ENCODE results near the gene THADA.
A peak's percentile ranks its signal among the peaks of the same experiment; 100 is the strongest.
"Not testable (repeated sequence)": the region's sequence is repeated elsewhere in the genome, so short reads cannot be mapped to it uniquely, and the experiment has no call there.

Gene THADA

GRCh38 chr2:43313642-43314017, 282.2 kb downstream of the THADA start:
- no peak for DNase-seq

GRCh38 chr2:43312755-43313641, 282.8 kb downstream of the THADA start:
- DNase-seq: peak in 1 of 2 experiments; percentile 5

GRCh38 chr2:43311276-43311675, 284.6 kb downstream of the THADA start:
- DNase-seq: no peak

- no peak for DNase-seq
These were observed 285.9 kb downstream of the THADA start for GRCh38 chr2:43309935-43310334.

GRCh38 chr2:43307973-43308372, 287.9 kb downstream of the THADA start:
- no peak for DNase-seq

GRCh38 chr2:43307046-43307445, 288.8 kb downstream of the THADA start:
- no peak for DNase-seq

GRCh38 chr2:43306197-43306596, 289.6 kb downstream of the THADA start:
- DNase-seq: no peak

GRCh38 chr2:43305517-43305916, 290.3 kb downstream of the THADA start:
- no peak for DNase-seq

GRCh38 chr2:43305012-43305411, 290.8 kb downstream of the THADA start:
- no peak for DNase-seq

- DNase-seq: peak in 1 of 2 experiments; percentile 14
These were observed 291.9 kb downstream of the THADA start for GRCh38 chr2:43303889-43304288.

- DNase-seq: no peak
These were observed 292.8 kb downstream of the THADA start for GRCh38 chr2:43302961-43303494.

- DNase-seq: no peak
These were observed 293.5 kb downstream of the THADA start for GRCh38 chr2:43302182-43302960.

GRCh38 chr2:43300781-43301583, 294.9 kb downstream of the THADA start:
- DNase-seq: peak in 1 of 2 experiments; percentile 33

GRCh38 chr2:43300222-43300621, 295.6 kb downstream of the THADA start:
- no peak for DNase-seq

GRCh38 chr2:43298500-43298899, 297.3 kb downstream of the THADA start:
- no peak for DNase-seq

- not testable (repeated sequence) for DNase-seq
These were observed 298.1 kb downstream of the THADA start for GRCh38 chr2:43297740-43298139.

- DNase-seq: no peak
These were observed 300.8 kb downstream of the THADA start for GRCh38 chr2:43294973-43295603.

GRCh38 chr2:43293744-43294695, 301.8 kb downstream of the THADA start:
- DNase-seq: no peak

GRCh38 chr2:43292851-43293743, 302.7 kb downstream of the THADA start:
- no peak for DNase-seq

- DNase-seq: no peak
These were observed 303.5 kb downstream of the THADA start for GRCh38 chr2:43292297-43292696.

Data from NCI-H2081 (cell line).